IPS-18a (cell line): ENCODE results near the gene BICD1.

Experiments
- H3K27ac ChIP-seq: one replicate; pipeline ENCODE4 v1.5.1; 2013; ENCODE audit warnings: low read length
- H3K27me3 ChIP-seq: one replicate; pipeline ENCODE4 v1.6.1; 2013; ENCODE audit warnings: mild to moderate bottlenecking, low read length; ENCODE audit not compliant: control insufficient read depth, insufficient read depth
- H3K36me3 ChIP-seq: one replicate; pipeline ENCODE4 v1.6.1; 2013; ENCODE audit warnings: low read depth, low read length; ENCODE audit not compliant: control insufficient read depth
- H3K4me1 ChIP-seq: one replicate; pipeline ENCODE4 v1.6.1; 2013; ENCODE audit warnings: low read depth, low read length; ENCODE audit not compliant: control insufficient read depth
- H3K4me3 ChIP-seq: one replicate; pipeline ENCODE4 v1.5.1; 2013; ENCODE audit warnings: low read length
- H3K9ac ChIP-seq: one replicate; pipeline ENCODE4 v1.6.1; 2013; ENCODE audit warnings: mild to moderate bottlenecking, low read length, moderate library complexity
- H3K9me3 ChIP-seq: one replicate; pipeline ENCODE4 v1.6.1; 2013; ENCODE audit warnings: low read depth, low read length; ENCODE audit not compliant: control insufficient read depth

BICD1 gene

GRCh38 chr12:32104572-32105355 lies 1.9 kb upstream of the BICD1 start:
- no peak overlapping the region for H3K9ac ChIP-seq
- H3K27ac ChIP-seq, result no peak overlapping the region
- H3K4me1 ChIP-seq, result peaks cover 10% of the 10 kb centered on the region
- H3K36me3 ChIP-seq, result no peaks in the 10 kb centered on the region
- peaks cover 6% of the 10 kb centered on the region for H3K27me3 ChIP-seq
- H3K9me3 ChIP-seq, result no peaks in the 10 kb centered on the region
- no peak overlapping the region for H3K4me3 ChIP-seq

- Histone ChIP-seq H3K27me3 (peaks cover 6% of the 10 kb centered on the region), H3K4me3 (peak overlapping the region; percentile 95), H3K27ac (no peak overlapping the region), H3K36me3 (peaks cover 4% of the 10 kb centered on the region), H3K9me3 (no peaks in the 10 kb centered on the region), H3K4me1 (peaks cover 18% of the 10 kb centered on the region), H3K9ac (peak overlapping the region; percentile 90)
These were observed 596 bp upstream of the BICD1 start for GRCh38 chr12:32105986-32106516.

GRCh38 chr12:32107359-32108267 lies 966 bp downstream of the BICD1 start:
- H3K36me3 ChIP-seq, result peaks cover 6% of the 10 kb centered on the region
- peak overlapping the region; percentile 90 for H3K9ac ChIP-seq
- H3K9me3 ChIP-seq, result no peaks in the 10 kb centered on the region
- H3K4me1 ChIP-seq, result peaks cover 21% of the 10 kb centered on the region
- H3K27me3 ChIP-seq, result peaks cover 6% of the 10 kb centered on the region
- H3K4me3 ChIP-seq, result peak overlapping the region; percentile 95
- H3K27ac ChIP-seq, result peak overlapping the region; percentile 66

GRCh38 chr12:32108787-32109186 lies 2.1 kb downstream of the BICD1 start:
- Histone ChIP-seq H3K27ac (no peak overlapping the region), H3K36me3 (peaks cover 6% of the 10 kb centered on the region), H3K9ac (peak overlapping the region; percentile 1), H3K4me3 (peak overlapping the region; percentile 95), H3K27me3 (peaks cover 6% of the 10 kb centered on the region), H3K9me3 (no peaks in the 10 kb centered on the region), H3K4me1 (peaks cover 21% of the 10 kb centered on the region)

GRCh38 chr12:32110417-32110816 lies 3.8 kb downstream of the BICD1 start:
- H3K27ac ChIP-seq, result no peak overlapping the region
- peaks cover 26% of the 10 kb centered on the region for H3K4me1 ChIP-seq
- H3K4me3 ChIP-seq, result peak overlapping the region; percentile 42
- H3K36me3 ChIP-seq, result peaks cover 6% of the 10 kb centered on the region
- H3K9ac ChIP-seq, result no peak overlapping the region
- no peaks in the 10 kb centered on the region for H3K9me3 ChIP-seq
- H3K27me3 ChIP-seq, result peaks cover 6% of the 10 kb centered on the region

GRCh38 chr12:32110942-32111341 lies 4.3 kb downstream of the BICD1 start:
- H3K4me3 ChIP-seq, result no peak overlapping the region
- peaks cover 20% of the 10 kb centered on the region for H3K4me1 ChIP-seq
- peaks cover under 1% of the 10 kb centered on the region for H3K27me3 ChIP-seq
- no peak overlapping the region for H3K27ac ChIP-seq
- H3K9me3 ChIP-seq, result no peaks in the 10 kb centered on the region
- peaks cover 6% of the 10 kb centered on the region for H3K36me3 ChIP-seq
- H3K9ac ChIP-seq, result no peak overlapping the region

- no peak overlapping the region for H3K4me3 ChIP-seq
- no peaks in the 10 kb centered on the region for H3K27me3 ChIP-seq
- H3K36me3 ChIP-seq, result peaks cover 5% of the 10 kb centered on the region
- peaks cover 30% of the 10 kb centered on the region for H3K4me1 ChIP-seq
- H3K27ac ChIP-seq, result no peak overlapping the region
- H3K9ac ChIP-seq, result no peak overlapping the region
- no peaks in the 10 kb centered on the region for H3K9me3 ChIP-seq
These were observed 8.9 kb downstream of the BICD1 start for GRCh38 chr12:32115404-32116104.

GRCh38 chr12:32116897-32117296 lies 10.2 kb downstream of the BICD1 start:
- Histone ChIP-seq H3K27ac (no peak overlapping the region), H3K4me3 (no peak overlapping the region), H3K27me3 (no peaks in the 10 kb centered on the region), H3K4me1 (peaks cover 26% of the 10 kb centered on the region), H3K36me3 (peaks cover 5% of the 10 kb centered on the region), H3K9ac (no peak overlapping the region), H3K9me3 (no peaks in the 10 kb centered on the region)

GRCh38 chr12:32117316-32117715 lies 10.7 kb downstream of the BICD1 start:
- Histone ChIP-seq H3K9ac (no peak overlapping the region), H3K27ac (no peak overlapping the region), H3K9me3 (no peaks in the 10 kb centered on the region), H3K27me3 (no peaks in the 10 kb centered on the region), H3K4me3 (no peak overlapping the region), H3K4me1 (peaks cover 26% of the 10 kb centered on the region), H3K36me3 (peaks cover 4% of the 10 kb centered on the region)

- Histone ChIP-seq H3K9me3 (no peaks in the 10 kb centered on the region), H3K4me3 (no peak overlapping the region), H3K9ac (no peak overlapping the region), H3K4me1 (peaks cover 26% of the 10 kb centered on the region), H3K36me3 (peaks cover 3% of the 10 kb centered on the region), H3K27ac (no peak overlapping the region), H3K27me3 (no peaks in the 10 kb centered on the region)
These were observed 12.2 kb downstream of the BICD1 start for GRCh38 chr12:32118806-32119205.

- H3K36me3 ChIP-seq, result peaks cover 3% of the 10 kb centered on the region
- H3K4me1 ChIP-seq, result peaks cover 30% of the 10 kb centered on the region
- H3K9ac ChIP-seq, result peak overlapping the region; percentile 25
- peak overlapping the region; percentile 25 for H3K4me3 ChIP-seq
- no peaks in the 10 kb centered on the region for H3K9me3 ChIP-seq
- H3K27me3 ChIP-seq, result no peaks in the 10 kb centered on the region
- H3K27ac ChIP-seq, result peak overlapping the region; percentile 78
These were observed 13.8 kb downstream of the BICD1 start for GRCh38 chr12:32120419-32120818.
